HUES6 (cell line): ENCODE measurements around the gene ZFYVE28.

Experiments
- H3K27ac ChIP-seq: 2 replicates; pipeline ENCODE4 v1.7.0; 2013; ENCODE audit warnings: low read depth, mild to moderate bottlenecking, low read length, inconsistent platforms
- H3K27me3 ChIP-seq: 2 replicates; pipeline ENCODE4 v1.6.1; 2013; ENCODE audit warnings: low read length; ENCODE audit not compliant: control insufficient read depth, insufficient read depth
- H3K36me3 ChIP-seq: 2 replicates; pipeline ENCODE4 v1.6.1; 2013; ENCODE audit warnings: low read length; ENCODE audit not compliant: control insufficient read depth, insufficient read depth
- H3K4me1 ChIP-seq: 2 replicates; pipeline ENCODE4 v1.6.1; 2013; ENCODE audit warnings: low read length; ENCODE audit not compliant: control insufficient read depth, insufficient read depth
- H3K4me3 ChIP-seq: 2 replicates; pipeline ENCODE4 v1.5.1; 2013; ENCODE audit warnings: low read depth, low read length
- H3K9ac ChIP-seq: one replicate; pipeline ENCODE4 v1.6.1; 2013; ENCODE audit warnings: mild to moderate bottlenecking, low read length
- H3K9me3 ChIP-seq: 2 replicates; pipeline ENCODE4 v1.6.1; 2013; ENCODE audit warnings: low read depth, low read length; ENCODE audit not compliant: control insufficient read depth, insufficient read depth

The ZFYVE28 gene

GRCh38 chr4:2394528-2394927 is 23.9 kb downstream of the ZFYVE28 start:
- H3K9me3 ChIP-seq: no peaks in the 10 kb centered on the region
- no peaks in the 10 kb centered on the region for H3K36me3 ChIP-seq
- H3K4me3 ChIP-seq: no peak overlapping the region
- H3K9ac ChIP-seq: no peak overlapping the region
- peaks cover 38% of the 10 kb centered on the region for H3K4me1 ChIP-seq
- H3K27me3 ChIP-seq: peaks cover 37% of the 10 kb centered on the region; the same call in 1 of the 2 replicates
- no peak overlapping the region for H3K27ac ChIP-seq

- no peak overlapping the region for H3K27ac ChIP-seq
- peak overlapping the region; percentile 33; the same call in 1 of the 2 replicates for H3K4me3 ChIP-seq
- peaks cover 37% of the 10 kb centered on the region; the same call in 1 of the 2 replicates for H3K27me3 ChIP-seq
- peaks cover 43% of the 10 kb centered on the region for H3K4me1 ChIP-seq
- H3K9ac ChIP-seq: no peak overlapping the region
- no peaks in the 10 kb centered on the region for H3K9me3 ChIP-seq
- no peaks in the 10 kb centered on the region for H3K36me3 ChIP-seq
These were observed 24.8 kb downstream of the ZFYVE28 start for GRCh38 chr4:2393353-2394270.

DNA sequence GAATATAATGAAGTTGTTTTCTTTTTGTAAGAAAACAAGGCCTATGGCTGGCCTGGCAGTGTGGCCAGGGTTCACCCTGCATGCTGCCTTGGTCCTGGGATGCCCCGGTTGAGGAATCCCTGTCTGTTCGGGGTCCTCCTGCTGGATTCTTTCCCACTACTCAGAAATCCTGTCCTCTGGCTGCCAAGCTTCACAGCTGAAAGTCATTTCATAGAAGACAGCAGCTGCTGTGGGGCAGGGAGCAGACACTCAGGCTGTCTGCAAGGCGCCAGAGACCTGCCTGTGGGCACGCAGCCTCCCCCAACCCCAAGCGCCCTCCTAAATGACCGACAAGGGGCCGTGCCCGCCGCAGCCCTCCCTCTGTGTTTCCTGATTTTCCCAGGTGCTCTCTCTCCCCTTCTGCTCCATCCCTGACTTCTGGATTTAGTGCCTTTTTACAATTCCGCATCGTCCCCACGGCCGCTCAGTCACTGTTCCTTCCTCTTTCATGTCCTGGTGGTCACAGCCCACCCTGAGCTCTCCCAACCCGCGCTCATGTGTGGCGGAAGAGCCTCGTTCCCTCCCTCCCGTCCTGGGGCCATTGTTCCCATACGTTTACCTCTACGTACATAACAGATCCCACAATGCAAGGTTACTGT is 27.5 kb downstream of the ZFYVE28 start:
- Histone ChIP-seq H3K27ac (no peak overlapping the region), H3K27me3 (peaks cover 37% of the 10 kb centered on the region; the same call in 1 of the 2 replicates), H3K4me3 (peak overlapping the region; percentile 10), H3K36me3 (no peaks in the 10 kb centered on the region), H3K4me1 (peaks cover 43% of the 10 kb centered on the region), H3K9me3 (no peaks in the 10 kb centered on the region), H3K9ac (no peak overlapping the region)

DNA sequence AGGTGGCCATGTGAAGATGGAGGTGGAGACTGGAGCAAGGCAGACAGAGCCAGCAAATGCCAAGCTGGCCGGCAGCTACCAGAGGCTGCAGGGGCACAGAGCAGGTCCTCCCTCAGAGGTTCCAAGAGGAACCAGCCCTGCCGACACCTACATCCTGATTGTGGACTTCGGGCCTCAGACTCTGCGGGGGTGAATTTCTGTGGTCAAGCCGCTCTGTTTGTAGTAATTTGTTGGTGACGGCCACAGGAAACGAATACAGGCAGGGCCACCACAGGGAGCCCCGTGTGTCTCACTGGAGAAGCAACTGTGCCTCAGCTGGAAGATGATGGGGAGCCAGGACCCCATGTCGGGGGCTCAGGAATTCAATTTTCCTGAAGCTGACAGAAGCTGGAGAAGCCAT is 28.3 kb downstream of the ZFYVE28 start:
- no peaks in the 10 kb centered on the region for H3K36me3 ChIP-seq
- H3K4me1 ChIP-seq: peaks cover 39% of the 10 kb centered on the region
- peaks cover 33% of the 10 kb centered on the region; the same call in 1 of the 2 replicates for H3K27me3 ChIP-seq
- H3K4me3 ChIP-seq: no peak overlapping the region
- H3K9me3 ChIP-seq: no peaks in the 10 kb centered on the region
- no peak overlapping the region for H3K27ac ChIP-seq
- H3K9ac ChIP-seq: no peak overlapping the region

DNA sequence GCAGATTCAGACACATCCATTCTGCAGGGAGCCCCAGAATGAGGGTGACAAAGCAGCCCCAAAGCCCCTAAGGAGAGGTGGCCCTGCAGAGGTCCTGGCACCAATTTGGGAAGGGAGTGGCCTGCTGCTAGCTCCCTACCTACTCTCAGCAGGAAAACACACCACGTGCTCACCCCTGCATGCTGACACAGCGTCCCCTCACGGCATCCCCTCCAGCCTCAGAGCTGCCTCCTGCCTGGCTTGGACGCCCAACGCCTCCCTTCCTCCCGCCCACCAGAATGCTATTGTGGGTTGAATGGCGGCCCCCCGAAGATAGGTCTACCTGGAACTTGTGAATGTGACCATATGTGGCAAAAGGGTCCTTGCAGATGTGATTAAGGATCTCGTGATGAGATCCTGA is 28.8 kb downstream of the ZFYVE28 start:
- Histone ChIP-seq H3K4me1 (peaks cover 39% of the 10 kb centered on the region), H3K27me3 (peaks cover 33% of the 10 kb centered on the region; the same call in 1 of the 2 replicates), H3K27ac (no peak overlapping the region), H3K9ac (no peak overlapping the region), H3K9me3 (no peaks in the 10 kb centered on the region), H3K36me3 (no peaks in the 10 kb centered on the region), H3K4me3 (no peak overlapping the region)

DNA sequence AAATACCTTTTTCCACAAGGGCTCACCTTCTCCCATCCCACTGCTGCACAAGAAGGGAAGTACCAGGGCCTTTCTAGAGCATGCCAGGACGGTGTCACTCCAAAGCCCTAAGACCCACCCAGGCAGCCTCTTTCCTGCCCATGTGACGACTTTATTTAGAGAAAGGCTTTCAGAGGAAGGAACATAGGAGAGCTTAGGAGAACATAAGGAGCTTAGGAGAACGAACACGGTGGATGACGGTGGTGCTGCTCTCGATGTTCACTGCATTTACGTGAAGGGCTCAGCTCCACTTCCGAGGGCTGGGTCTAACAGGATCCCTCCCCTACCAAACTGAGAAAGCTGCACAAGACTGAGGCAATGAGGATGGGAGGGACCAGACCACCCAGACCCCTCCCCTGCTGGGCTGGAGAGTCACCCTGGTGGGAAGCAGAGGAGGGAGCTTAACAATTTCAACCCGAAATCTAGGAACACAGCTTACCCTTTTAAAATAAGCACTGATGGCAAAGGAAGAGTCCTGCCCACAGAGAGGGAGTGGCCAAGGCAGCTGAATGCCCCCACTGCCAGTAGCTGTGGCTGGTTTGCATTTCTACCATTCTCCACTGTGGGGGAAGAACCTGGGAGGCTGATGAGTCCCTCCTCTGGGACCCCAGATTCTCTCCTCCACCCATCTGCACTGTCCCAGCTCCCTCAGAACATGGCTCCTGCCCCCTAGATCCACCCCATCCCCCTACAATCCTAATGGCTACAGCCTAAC is 29.8 kb downstream of the ZFYVE28 start:
- Histone ChIP-seq H3K4me1 (peaks cover 33% of the 10 kb centered on the region), H3K9ac (no peak overlapping the region)

GRCh38 chr4:2387829-2388228 is 30.6 kb downstream of the ZFYVE28 start:
- H3K4me3 ChIP-seq: no peak overlapping the region
- peaks cover 23% of the 10 kb centered on the region; the same call in 1 of the 2 replicates for H3K27me3 ChIP-seq
- H3K9me3 ChIP-seq: no peaks in the 10 kb centered on the region

More for the DNA sequence above, 29.8 kb downstream of the ZFYVE28 start:
- no peak overlapping the region for H3K4me3 ChIP-seq
- H3K36me3 ChIP-seq: no peaks in the 10 kb centered on the region
- H3K27me3 ChIP-seq: peaks cover 23% of the 10 kb centered on the region; the same call in 1 of the 2 replicates
- H3K27ac ChIP-seq: no peak overlapping the region
- H3K9me3 ChIP-seq: no peaks in the 10 kb centered on the region

GRCh38 chr4:2387218-2387617 is 31.2 kb downstream of the ZFYVE28 start:
- Histone ChIP-seq H3K27ac (no peak overlapping the region), H3K27me3 (peaks cover 23% of the 10 kb centered on the region; the same call in 1 of the 2 replicates), H3K36me3 (no peaks in the 10 kb centered on the region), H3K4me1 (peaks cover 25% of the 10 kb centered on the region), H3K9me3 (no peaks in the 10 kb centered on the region), H3K9ac (no peak overlapping the region), H3K4me3 (no peak overlapping the region)

More at GRCh38 chr4:2387829-2388228, 30.6 kb downstream of the ZFYVE28 start:
- Histone ChIP-seq H3K4me1 (peaks cover 26% of the 10 kb centered on the region), H3K9ac (no peak overlapping the region), H3K27ac (no peak overlapping the region), H3K36me3 (no peaks in the 10 kb centered on the region)

GRCh38 chr4:2386717-2387116 is 31.7 kb downstream of the ZFYVE28 start:
- H3K9me3 ChIP-seq: no peaks in the 10 kb centered on the region
- no peak overlapping the region for H3K9ac ChIP-seq
- peaks cover 25% of the 10 kb centered on the region for H3K4me1 ChIP-seq
- H3K27ac ChIP-seq: no peak overlapping the region
- H3K4me3 ChIP-seq: no peak overlapping the region
- no peaks in the 10 kb centered on the region for H3K36me3 ChIP-seq
- peaks cover 23% of the 10 kb centered on the region; the same call in 1 of the 2 replicates for H3K27me3 ChIP-seq

GRCh38 chr4:2385516-2385915 is 32.9 kb downstream of the ZFYVE28 start:
- Histone ChIP-seq H3K4me1 (peaks cover 16% of the 10 kb centered on the region), H3K9me3 (no peaks in the 10 kb centered on the region), H3K9ac (no peak overlapping the region), H3K27ac (no peak overlapping the region), H3K4me3 (no peak overlapping the region), H3K27me3 (peaks cover 14% of the 10 kb centered on the region; the same call in 1 of the 2 replicates), H3K36me3 (no peaks in the 10 kb centered on the region)
